Skin of body (tissue), 2 donors: ENCODE results near the gene DCST1. TPM values are rescaled to one million over a fixed set of nuclear protein-coding genes. Genes with fewer than 3 reads are reported as not detected.

Experiments used
- DNase-seq: peaks from one replicate; lab custom pipeline; 2025; lab: John Stamatoyannopoulos, UW
- total RNA-seq: library from RNA; depleted of rRNA; stranded (reverse); fragments of >200 nt; gene quantifications from one replicate; pipeline ENCODE4 v1.2.3, GENCODE V29; 2014

DCST1 gene
- total RNA-seq, 1 donor from 2014 or later: 0.10 TPM

GRCh38 chr1:155000726-155001424 is 32.7 kb upstream of the DCST1 start:
- DNase-seq: peak; percentile 80

DNA sequence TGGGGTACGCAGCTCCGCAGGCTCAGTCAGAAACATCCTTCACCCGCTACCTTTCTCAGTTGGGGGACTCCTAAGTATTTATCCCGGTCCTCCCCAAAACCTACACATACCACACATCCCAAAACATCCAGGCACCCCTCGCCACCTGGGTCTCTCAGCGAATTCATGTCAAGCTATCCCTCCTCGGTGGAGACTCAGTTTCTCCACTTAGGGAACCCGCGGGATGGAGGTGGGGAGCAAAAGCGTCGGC is 32.3 kb upstream of the DCST1 start:
- no peak for DNase-seq

- peak; percentile 98 for DNase-seq
Observed at GRCh38 chr1:155001675-155002463, 31.8 kb upstream of the DCST1 start.

DNA sequence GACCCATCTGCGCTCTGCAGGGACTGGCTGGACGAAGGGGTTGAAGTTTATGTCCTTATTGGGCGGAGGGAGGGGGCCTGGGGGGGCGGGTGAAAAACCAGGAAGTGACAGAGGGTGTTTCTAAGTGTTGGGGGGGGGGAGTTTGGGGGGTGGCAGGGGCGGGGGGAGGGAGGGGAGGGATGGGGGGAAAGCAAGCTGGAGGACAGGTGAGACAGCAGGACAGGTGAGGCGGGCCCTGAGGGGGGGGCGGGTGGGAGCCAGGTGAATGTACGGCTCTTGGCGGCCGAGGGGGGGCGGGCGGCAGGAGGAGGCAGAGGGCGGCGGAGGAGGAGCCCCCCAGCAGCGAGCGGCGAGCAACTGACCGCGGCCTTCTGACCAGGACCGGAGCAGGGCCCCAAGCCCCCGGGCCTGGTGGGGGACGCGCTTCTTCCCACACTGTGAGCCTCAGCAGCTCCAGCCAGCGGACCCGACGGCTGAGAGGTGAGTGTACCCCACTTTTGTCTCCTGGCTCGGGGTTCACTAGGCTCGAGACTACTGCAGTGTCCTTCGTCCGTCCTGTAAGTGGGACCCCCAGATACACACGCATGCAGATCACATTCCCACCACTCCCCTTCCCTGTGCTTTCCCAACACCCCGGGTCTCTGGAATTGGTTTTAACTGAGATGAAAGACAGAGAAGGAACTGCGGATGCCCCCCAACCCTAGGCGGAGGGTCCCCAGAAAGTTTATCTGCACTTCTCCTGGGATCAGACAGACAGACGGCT is 31.0 kb upstream of the DCST1 start, which contains the start of gene ZBTB7B:
Gene ZBTB7B, plus strand, starts transcription at position 339 of the 763 bp plus-strand sequence. CDS start 11,859 bp downstream, outside the sequence.
- peak; percentile 37 for DNase-seq

DNA sequence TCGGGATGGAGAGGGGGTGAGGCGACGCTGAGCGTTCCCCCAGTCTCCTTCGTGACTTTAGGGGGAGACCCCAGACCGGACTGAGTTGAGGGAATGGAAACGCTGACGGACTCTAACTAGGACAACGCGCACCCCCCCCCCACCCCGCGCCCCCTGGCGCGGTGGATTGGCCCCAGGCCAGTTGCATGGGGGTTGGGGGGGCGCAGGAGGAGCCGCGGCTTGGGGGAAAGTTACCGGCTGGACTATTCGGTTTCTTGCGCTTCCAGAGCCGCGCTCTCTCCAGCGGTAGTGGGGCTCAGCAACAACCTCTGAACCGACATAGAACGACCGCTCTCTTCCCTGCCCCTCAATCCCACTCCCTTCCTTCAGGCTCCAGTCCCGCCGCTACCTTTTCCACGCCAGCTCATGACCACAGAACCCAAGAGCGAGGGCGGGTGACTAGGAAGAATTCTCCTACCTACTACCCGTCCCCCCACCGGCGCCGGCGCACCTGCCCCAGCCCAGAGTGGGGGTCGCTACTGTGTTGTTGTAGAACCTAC is 30.3 kb upstream of the DCST1 start:
- peak; percentile 26 for DNase-seq

- peak; percentile 14 for DNase-seq
Observed at GRCh38 chr1:155003766-155004351, 29.8 kb upstream of the DCST1 start.

DNA sequence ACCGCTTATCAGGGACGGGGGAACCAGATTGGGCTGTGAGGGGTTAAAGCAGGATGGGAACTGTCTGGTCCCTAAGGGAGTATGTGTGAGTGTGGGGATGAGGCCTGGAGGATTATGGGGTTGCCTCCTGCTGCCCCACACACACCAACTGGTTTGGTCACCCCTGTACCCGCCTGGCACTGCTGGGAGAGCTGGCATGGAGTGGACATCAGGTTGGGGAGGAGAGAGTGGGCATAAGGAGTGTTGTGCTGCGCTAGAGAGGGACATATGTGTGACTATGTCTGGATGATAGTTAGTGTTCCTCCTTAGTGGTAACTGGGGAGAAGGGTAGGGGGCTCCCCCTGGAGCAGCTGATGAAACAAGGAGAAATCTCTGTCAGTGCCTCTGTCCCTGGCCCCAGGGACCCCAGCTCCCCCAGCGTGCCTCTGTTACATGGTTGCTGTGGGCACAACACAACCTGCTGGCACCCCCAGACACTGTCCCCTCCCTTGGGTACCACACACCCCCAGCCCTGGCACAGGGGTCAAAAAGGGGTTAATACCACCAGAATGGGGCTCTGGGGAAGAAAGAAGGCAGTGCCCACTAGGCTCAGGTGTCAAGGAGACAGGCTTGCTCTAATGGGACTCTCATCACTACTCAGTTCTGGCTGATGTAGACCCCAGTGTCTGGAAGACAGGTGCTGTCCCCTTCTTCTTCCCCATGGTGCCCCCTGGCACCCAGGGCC is 29.1 kb upstream of the DCST1 start:
- no peak for DNase-seq

DNA sequence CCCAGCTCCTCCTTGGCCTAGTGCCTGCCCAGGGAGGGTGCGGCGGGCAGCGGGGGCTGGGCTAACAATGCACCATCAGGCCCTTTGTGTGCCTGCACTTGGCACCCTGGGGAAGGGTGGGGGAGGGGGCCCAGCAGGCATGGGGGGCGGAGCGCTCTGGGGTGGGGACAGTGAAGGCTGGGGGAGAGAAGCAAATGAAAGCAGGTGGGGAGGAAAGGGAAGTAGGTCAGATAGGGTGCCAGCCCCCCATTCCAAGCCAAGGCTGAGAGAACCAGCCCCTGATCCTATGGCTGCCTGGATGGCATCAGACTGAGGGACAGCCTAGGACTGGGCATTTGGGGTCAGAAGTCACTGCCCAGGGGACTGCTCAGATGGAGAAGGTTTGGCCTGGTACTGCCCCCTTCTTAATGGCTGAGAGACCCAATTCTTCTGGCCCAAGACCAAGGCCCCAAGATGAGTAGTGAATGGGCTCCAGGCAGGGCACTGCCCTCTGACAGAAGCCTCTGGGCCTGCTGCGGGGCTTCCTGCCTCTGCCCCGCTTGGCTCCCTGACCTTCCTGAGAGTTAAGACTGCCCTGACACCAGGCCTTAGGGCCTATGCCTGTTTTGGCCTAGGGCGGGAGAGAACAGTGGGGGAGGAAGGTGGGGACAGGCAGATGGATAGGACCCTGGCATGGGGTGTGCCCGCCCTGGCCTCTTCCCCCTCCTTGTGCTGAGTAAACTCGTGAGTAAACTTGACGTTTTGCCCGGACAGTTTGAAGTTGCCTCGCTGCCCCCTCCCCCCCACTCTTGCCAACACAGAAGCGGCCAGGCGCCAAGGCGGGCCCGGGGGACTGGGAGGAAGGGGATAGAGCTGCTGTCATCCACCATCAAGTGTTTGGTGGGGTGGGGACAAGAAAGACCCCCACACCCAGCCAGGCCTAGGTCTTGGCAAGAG is 28.3 kb upstream of the DCST1 start:
- DNase-seq: no peak

DNA sequence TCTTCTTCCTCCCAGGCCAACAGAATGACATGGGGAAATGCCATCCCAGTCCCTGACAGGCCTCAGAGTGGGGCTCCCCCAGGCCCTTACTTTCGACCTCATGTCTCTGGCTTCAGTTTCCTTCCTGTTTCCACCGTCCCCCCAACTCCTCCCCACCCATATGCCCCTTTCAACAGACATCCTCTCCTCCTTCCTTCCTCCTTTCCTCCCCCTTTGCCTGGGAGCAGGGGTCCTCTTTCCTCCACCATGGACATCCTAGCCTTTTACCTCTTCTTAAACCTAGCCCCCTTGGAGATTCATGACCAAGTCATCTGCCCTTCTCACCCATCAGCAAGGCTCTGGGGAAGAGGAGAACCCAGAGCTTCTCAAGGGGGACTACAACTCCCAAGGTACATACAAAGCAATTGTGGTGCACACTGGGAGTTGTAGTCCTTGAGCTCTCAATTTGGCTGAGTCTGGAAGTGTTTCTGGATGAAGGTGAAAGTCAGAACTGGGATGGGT is 27.0 kb upstream of the DCST1 start:
- peak; percentile 4 for DNase-seq

DNA sequence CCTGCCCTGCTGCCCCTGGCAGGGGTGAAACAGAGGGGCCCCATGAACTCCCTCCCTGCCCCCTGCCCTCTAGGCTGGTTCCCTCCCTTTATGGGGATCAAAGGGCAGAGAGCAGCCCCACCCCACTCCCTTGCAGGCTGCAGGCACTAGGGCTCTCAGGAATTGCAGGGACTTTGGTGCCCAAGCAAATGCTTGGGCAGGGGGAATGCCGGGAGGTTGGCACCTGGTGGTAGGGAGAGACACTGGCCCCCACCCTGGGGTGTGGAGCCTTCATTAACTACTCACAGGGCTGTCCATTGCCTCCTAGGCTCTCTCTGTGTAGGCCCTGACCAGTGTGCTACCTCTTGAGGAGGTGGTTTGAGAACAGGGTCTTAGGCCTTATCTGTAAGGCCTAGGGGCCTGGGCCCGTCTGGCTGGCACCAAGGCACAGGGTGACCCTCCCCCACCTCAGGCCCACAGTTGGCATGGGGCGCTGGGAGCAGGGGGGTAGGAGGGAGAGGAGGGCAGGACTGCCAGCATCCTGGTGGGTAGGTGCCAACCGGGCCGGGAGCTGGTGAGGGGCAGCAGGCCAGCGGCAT is 26.3 kb upstream of the DCST1 start:
- DNase-seq: no peak

DNA sequence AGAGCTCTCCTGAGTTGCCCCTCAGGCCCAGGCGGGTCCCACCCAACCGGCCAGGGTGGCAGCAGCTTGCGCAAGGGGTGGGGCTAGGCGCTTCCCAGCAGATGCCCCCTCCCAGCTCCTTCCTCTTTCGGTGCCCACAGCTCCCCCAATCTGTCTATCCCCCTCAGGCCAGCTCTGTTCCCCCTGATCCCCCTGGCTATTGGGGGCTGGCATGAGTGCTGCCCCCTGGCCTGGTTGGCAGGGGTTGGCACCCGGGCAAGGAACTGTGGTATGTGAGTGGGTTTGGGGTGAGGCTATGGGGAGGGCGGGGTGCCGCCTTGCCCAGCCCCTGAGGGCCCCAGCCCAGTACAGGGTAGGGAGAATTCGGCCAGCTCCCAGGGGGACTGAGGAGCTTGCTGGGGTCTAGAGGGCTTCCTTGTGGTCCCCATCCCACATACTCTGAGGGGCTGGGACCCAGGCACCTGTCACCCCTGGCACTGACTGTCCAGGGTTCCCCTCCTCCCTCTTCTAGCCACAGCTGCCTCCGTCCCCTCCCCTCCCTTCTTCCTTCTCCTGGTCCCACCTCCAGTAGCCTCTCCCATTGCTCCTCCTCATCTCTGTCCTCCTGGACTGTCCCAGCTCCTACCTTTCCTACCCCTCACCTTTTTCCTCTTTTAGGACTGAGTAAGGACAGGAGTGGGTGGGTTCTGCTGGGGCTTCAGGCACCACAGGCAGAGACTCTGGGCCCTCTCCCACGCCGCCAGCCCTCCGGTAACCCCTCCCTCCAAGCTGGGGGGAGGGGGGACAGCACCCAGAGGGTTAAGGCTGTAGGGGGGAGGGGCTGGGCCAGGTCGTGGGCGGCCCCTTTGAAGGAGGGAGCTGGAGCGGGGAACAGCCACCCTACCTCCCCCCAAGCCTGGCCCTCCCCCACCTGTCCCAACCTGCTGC is 25.3 kb upstream of the DCST1 start:
- DNase-seq: no peak

- no peak for DNase-seq
Observed at GRCh38 chr1:155009221-155009711, 24.4 kb upstream of the DCST1 start.

- no peak for DNase-seq
Observed at GRCh38 chr1:155009742-155010141, 23.9 kb upstream of the DCST1 start.

DNA sequence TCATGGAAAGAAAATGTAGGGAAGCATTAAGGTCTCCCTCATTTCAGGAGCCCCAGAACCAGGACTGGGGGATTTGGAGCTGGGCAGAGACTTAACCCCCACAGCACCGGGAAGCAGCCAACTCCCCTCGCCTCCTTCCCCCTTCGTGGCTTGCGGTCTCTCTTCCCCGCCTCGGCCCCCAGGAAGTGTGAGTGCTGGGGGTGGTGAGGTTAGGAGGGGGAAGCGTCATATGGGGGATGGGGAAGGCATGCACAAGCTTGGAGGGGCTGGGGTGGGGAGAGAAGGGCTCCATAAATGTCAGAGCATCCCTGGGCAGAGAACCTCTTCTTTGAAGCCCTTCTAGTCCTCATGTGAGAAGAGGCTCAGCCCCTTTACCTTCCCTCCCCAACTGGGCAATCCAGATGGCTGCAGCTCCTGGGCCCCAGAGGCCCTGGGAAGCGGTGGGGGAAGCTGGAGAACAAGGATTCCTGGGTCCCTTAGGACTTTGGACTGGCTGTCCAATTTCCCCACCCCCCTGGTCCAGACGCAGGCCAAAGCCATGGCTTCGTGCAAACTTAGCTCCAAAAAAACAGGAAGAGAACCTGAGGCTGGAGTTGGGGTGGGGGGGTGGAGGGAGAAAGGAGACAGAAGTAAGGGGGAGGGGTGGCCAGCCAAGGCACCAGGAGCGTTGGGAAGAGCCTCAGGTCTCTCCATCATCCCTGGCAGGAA is 23.3 kb upstream of the DCST1 start:
- DNase-seq: no peak

DNA sequence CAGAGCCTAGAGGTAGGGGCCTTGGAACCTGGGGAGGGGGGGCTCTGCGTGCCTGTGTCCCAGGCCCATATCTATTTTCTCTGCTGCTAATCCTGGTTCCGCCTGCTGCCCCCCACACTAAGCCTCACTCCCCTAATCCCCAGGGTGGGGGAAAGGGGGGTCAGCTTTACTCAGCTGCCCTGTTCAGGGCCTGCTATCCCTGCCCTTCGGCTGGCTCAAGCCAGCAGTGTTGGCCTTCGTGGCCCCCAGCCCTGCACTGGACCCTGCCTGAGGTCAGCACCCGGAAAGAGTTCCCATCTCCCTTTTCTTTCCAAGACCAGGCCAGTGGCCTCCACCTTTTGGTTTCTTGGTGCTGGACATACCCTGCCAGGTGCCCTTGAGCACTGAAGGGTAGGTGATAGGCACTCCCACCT is 22.6 kb upstream of the DCST1 start:
- no peak for DNase-seq

- DNase-seq: no peak
Observed at GRCh38 chr1:155011437-155012025, 22.1 kb upstream of the DCST1 start.

- DNase-seq: no peak
Observed at GRCh38 chr1:155012026-155012546, 21.5 kb upstream of the DCST1 start.
